Colonic mucosa (tissue), 4 donors: ENCODE data around the gene OMA1. TPM values are rescaled to one million over a fixed set of nuclear protein-coding genes. Genes with fewer than 3 reads are reported as not detected.

Experiments
- DNase-seq: peaks from one replicate; pipeline ENCODE4 v3.0.0-alpha.2; 2020
- H3K27ac ChIP-seq: fragments of 200-600 bp; one replicate; pipeline ENCODE4 v1.8.0; 2021
- H3K27me3 ChIP-seq: fragments of 200-600 bp; one replicate; pipeline ENCODE4 v1.8.0; 2021
- H3K36me3 ChIP-seq: fragments of 200-600 bp; one replicate; pipeline ENCODE4 v1.8.0; 2021
- H3K4me1 ChIP-seq: fragments of 200-600 bp; one replicate; pipeline ENCODE4 v1.8.0; 2021; ENCODE audit warnings: mild to moderate bottlenecking
- H3K4me3 ChIP-seq: fragments of 200-600 bp; one replicate; pipeline ENCODE4 v1.8.0; 2021
- H3K9ac ChIP-seq, 2 donors: one replicate each; pipeline ENCODE4 v1.7.0; 2013; ENCODE audit warnings: control low read depth in 2 of 2, low read depth in 2 of 2, low read length in 2 of 2
- H3K9me3 ChIP-seq: fragments of 200-600 bp; one replicate; pipeline ENCODE4 v1.8.0; 2021
- intact Hi-C: fragments of 100-400 bp; cut with DNase I; formaldehyde crosslinking; loops from one replicate; pipeline ENCODE4 v1.14.1; 2022
- total RNA-seq, 2 donors: library from RNA; stranded (reverse); fragmentation: NEBNext Ultra II Directional in 1 of 2; extraction: Animal tissue kit (Norgen Biotek cat#: 25700) in 1 of 2; gene quantifications; one replicate each; pipeline ENCODE4 v1.2.1, GENCODE V29; 2021
- TF ChIP-seq, protein P1 (sequence below): fragments of 200-600 bp; IDR thresholded peaks from one replicate; pipeline ENCODE4 v1.8.0; 2022; ENCODE audit warnings: antibody characterized with exemption, mild to moderate bottlenecking
- donor health status: healthy.
- donor health status: DM: no; HTN: no; CAD: no.
- donor health status: DM: no; HTN: no; CAD: no.

Gene OMA1
- total RNA-seq, 2 donors from 2014 or later = 30.4 to 32.3 TPM

DNA sequence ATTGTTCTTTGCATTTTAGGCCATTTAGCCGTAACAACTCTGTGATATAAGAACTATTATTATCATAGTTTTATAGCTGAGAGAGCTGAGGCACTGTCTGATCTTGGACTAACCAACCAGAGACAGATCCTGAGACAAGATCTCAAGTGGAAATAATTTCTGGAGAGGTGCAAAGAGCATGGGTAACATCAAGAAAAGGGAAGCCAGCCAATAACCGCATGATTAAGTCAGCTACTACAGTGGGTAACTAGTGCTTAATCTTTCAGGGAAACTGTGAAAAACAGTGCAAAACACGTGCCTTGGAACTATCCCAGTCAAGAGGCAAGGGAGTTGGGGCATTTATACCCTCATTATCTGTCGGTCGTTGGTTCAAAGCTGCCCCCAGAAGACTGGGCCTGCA lies 105.8 kb downstream of the OMA1 start:
- no peaks in the 10 kb centered on the region for H3K9me3 ChIP-seq
- no peaks in the 10 kb centered on the region for H3K4me1 ChIP-seq
- no peak overlapping the region for H3K4me3 ChIP-seq
- intact Hi-C loops = no loop called here
- TF ChIP-seq, protein P1, sequence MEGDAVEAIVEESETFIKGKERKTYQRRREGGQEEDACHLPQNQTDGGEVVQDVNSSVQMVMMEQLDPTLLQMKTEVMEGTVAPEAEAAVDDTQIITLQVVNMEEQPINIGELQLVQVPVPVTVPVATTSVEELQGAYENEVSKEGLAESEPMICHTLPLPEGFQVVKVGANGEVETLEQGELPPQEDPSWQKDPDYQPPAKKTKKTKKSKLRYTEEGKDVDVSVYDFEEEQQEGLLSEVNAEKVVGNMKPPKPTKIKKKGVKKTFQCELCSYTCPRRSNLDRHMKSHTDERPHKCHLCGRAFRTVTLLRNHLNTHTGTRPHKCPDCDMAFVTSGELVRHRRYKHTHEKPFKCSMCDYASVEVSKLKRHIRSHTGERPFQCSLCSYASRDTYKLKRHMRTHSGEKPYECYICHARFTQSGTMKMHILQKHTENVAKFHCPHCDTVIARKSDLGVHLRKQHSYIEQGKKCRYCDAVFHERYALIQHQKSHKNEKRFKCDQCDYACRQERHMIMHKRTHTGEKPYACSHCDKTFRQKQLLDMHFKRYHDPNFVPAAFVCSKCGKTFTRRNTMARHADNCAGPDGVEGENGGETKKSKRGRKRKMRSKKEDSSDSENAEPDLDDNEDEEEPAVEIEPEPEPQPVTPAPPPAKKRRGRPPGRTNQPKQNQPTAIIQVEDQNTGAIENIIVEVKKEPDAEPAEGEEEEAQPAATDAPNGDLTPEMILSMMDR = no peak
- H3K36me3 ChIP-seq = no peaks in the 10 kb centered on the region
- H3K9ac ChIP-seq = no peak overlapping the region
- H3K27me3 ChIP-seq = no peaks in the 10 kb centered on the region
- H3K27ac ChIP-seq = no peak overlapping the region
- no peak for DNase-seq

DNA sequence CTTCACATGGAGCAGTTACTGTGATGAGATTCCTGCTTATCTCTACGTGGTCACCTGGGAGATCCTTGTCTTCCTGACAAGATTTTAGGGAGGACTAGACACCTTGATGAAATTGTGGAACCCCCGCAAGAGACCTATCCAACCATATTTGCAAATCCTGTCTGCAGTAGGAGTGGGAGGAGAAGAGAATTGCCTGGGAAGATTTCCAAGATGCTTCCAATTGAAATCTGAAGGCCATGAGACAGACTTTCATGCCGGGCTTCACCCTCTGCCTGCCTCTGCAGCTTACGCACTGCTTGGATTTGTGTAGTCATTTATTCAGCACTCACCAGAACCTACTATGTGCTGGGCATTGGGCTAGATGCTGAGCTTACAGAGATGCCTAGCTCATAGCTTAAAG lies 106.6 kb downstream of the OMA1 start:
- no peaks in the 10 kb centered on the region for H3K9me3 ChIP-seq
- no peak overlapping the region for H3K4me3 ChIP-seq
- H3K27me3 ChIP-seq = no peaks in the 10 kb centered on the region
- no peak overlapping the region for H3K9ac ChIP-seq
- H3K36me3 ChIP-seq = no peaks in the 10 kb centered on the region
- intact Hi-C loops = no loop called here
- no peak for DNase-seq
- H3K4me1 ChIP-seq = no peaks in the 10 kb centered on the region
- TF ChIP-seq, protein P1 = no peak
- no peak overlapping the region for H3K27ac ChIP-seq

GRCh38 chr1:58438468-58438867 lies 108.1 kb downstream of the OMA1 start:
- H3K27ac ChIP-seq = no peak overlapping the region
- DNase-seq = no peak
- intact Hi-C loops = no loop called here

DNA sequence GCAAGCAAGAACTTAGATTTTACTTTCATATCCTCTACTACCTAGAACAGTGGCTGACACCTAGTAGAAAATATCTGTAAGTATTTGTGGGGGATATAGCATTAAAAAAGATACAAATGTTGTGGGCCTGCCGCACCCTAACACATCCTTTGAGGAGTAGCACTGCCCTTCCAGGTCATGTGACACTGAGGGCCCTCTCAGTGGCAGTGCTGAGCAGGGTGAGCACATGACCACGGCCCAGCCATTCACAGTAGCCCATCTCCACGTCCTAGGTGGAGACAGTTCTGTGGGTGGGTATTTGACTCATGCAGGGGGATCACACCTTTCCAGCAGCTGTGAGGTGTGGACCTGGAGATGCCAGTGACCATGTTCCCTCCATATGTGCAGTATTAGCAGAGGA lies 108.9 kb downstream of the OMA1 start:
- DNase-seq = no peak
- no peaks in the 10 kb centered on the region for H3K4me1 ChIP-seq
- no peaks in the 10 kb centered on the region for H3K36me3 ChIP-seq
- no peak overlapping the region for H3K27ac ChIP-seq
- H3K27me3 ChIP-seq = no peaks in the 10 kb centered on the region
- no peak overlapping the region for H3K4me3 ChIP-seq
- no peak overlapping the region for H3K9ac ChIP-seq
- intact Hi-C loops = no loop called here
- H3K9me3 ChIP-seq = no peaks in the 10 kb centered on the region
- TF ChIP-seq, protein P1 = no peak

More at GRCh38 chr1:58438468-58438867, 108.1 kb downstream of the OMA1 start:
- TF ChIP-seq, protein P1 = no peak
- Histone ChIP-seq H3K9me3 (no peaks in the 10 kb centered on the region), H3K36me3 (no peaks in the 10 kb centered on the region), H3K27me3 (no peaks in the 10 kb centered on the region), H3K4me1 (no peaks in the 10 kb centered on the region), H3K4me3 (no peak overlapping the region), H3K9ac (no peak overlapping the region)

DNA sequence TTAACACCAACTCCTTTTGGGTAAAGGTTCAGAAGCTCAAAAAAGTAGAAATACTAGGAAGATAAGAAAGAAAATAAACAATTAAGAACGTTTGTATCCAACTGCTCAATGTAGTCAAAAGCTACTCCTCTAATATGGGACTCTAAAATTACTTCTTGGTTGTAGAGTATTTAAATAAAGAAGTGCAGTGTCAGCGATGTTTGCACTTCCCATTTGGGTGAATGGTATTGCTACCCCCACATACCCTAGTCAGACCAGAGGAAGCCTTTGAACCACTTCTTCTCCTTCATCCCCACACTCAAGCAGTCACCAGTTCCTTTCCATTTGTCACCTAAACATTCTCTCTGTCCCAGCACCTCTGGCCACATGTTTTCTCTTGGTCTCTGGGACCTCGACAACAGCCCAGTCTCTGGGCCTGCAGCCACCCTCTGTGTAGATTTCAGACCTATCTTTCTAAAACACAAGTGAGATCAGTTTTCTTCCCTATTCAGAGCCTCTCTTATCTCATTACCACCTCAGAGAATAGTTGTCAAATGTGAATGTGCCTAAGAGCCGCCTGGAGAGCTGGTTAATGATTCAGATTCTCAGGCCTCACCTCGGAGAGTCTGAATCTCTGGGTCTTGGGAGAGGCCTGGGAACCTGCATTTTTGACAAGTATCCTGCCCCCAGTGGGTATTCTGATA lies 109.8 kb downstream of the OMA1 start:
- intact Hi-C loops = no loop called here

More for the DNA sequence above, 109.8 kb downstream of the OMA1 start:
- Histone ChIP-seq H3K36me3 (no peaks in the 10 kb centered on the region), H3K27ac (no peak overlapping the region), H3K4me3 (no peak overlapping the region), H3K27me3 (no peaks in the 10 kb centered on the region), H3K9me3 (no peaks in the 10 kb centered on the region), H3K4me1 (no peaks in the 10 kb centered on the region), H3K9ac (no peak overlapping the region)
- no peak for DNase-seq
- TF ChIP-seq, protein P1 = no peak
